NB4 (cell line): ENCODE data around the gene DIP2C.
"Not testable (repeated sequence)": the region's sequence is repeated elsewhere in the genome, so short reads cannot be mapped to it uniquely, and the experiment has no call there.

Source experiments
- DNase-seq: peaks from one replicate; pipeline ENCODE4 v3.0.0; 2010; ENCODE audit warnings: low read depth
- H3K4me3 ChIP-seq: one replicate; pipeline ENCODE4 v1.5.1; 2011; ENCODE audit warnings: mild to moderate bottlenecking, low read depth, low read length, moderate library complexity
- CTCF ChIP-seq: IDR thresholded peaks from one replicate; pipeline ENCODE4 v1.5.1; 2012; ENCODE audit warnings: low read depth, low read length
- MAX ChIP-seq: IDR thresholded peaks from 2 replicates; pipeline ENCODE4 v1.6.1; 2011; ENCODE audit warnings: low read depth, low read length
- MYC ChIP-seq: IDR thresholded peaks from 2 replicates; pipeline ENCODE4 v1.6.1; 2011; ENCODE audit warnings: low read depth, low read length
- POLR2A ChIP-seq: IDR thresholded peaks from 2 replicates; pipeline ENCODE4 v1.6.1; 2011; ENCODE audit warnings: mild to moderate bottlenecking; ENCODE audit not compliant: insufficient read length; ENCODE audit errors: extremely low read depth

DIP2C gene

GRCh38 chr10:451021-451471 lies 238.4 kb downstream of the DIP2C start:
- H3K4me3 ChIP-seq = no peak overlapping the region
- peak; percentile 82 for DNase-seq
- no peak for TF ChIP-seq POLR2A
- no peak for TF ChIP-seq CTCF
- no peak for TF ChIP-seq MAX
- TF ChIP-seq MYC = no peak

GRCh38 chr10:450463-450862 lies 239.0 kb downstream of the DIP2C start:
- no peak for DNase-seq
- no peak overlapping the region for H3K4me3 ChIP-seq
- no peak for TF ChIP-seq CTCF
- TF ChIP-seq MAX = no peak
- no peak for TF ChIP-seq MYC
- no peak for TF ChIP-seq POLR2A

GRCh38 chr10:449331-449730 lies 240.1 kb downstream of the DIP2C start:
- not testable (repeated sequence) for DNase-seq

GRCh38 chr10:443459-443858 lies 246.0 kb downstream of the DIP2C start:
- TF ChIP-seq MYC (no peak), MAX (no peak), POLR2A (no peak), CTCF (no peak)

More at GRCh38 chr10:449331-449730, 240.1 kb downstream of the DIP2C start:
- not testable (repeated sequence) for H3K4me3 ChIP-seq

GRCh38 chr10:442209-442608 lies 247.3 kb downstream of the DIP2C start:
- TF ChIP-seq CTCF = no peak
- no peak for TF ChIP-seq POLR2A
- no peak for TF ChIP-seq MYC
- no peak for TF ChIP-seq MAX

More at GRCh38 chr10:443459-443858, 246.0 kb downstream of the DIP2C start:
- no peak overlapping the region for H3K4me3 ChIP-seq
- no peak for DNase-seq

GRCh38 chr10:441659-442058 lies 247.8 kb downstream of the DIP2C start:
- no peak overlapping the region for H3K4me3 ChIP-seq
- DNase-seq = no peak
- TF ChIP-seq POLR2A (no peak), CTCF (no peak), MAX (no peak), MYC (no peak)

More at GRCh38 chr10:442209-442608, 247.3 kb downstream of the DIP2C start:
- no peak overlapping the region for H3K4me3 ChIP-seq
- no peak for DNase-seq
